Mononuclear cell (primary cell): ENCODE measurements around the gene MEGF6. TPM values are rescaled to one million over a fixed set of nuclear protein-coding genes. Genes with fewer than 3 reads are reported as not detected.
"Not testable (repeated sequence)": the region's sequence is repeated elsewhere in the genome, so short reads cannot be mapped to it uniquely, and the experiment has no call there.

Source experiments
- H3K27me3 ChIP-seq: 2 replicates; pipeline ENCODE4 v1.6.0; 2011; ENCODE audit warnings: low read length, control low read depth; ENCODE audit not compliant: insufficient read depth
- H3K4me1 ChIP-seq: 2 replicates; pipeline ENCODE4 v1.5.1; 2011; ENCODE audit warnings: mild to moderate bottlenecking, low read length, control low read depth; ENCODE audit not compliant: insufficient read depth
- H3K4me3 ChIP-seq: 2 replicates; pipeline ENCODE4 v1.5.1; 2011; ENCODE audit warnings: mild to moderate bottlenecking, low read length, moderate library complexity
- H3K9me3 ChIP-seq: 2 replicates; pipeline ENCODE4 v1.5.1; 2011; ENCODE audit warnings: low read depth, mild to moderate bottlenecking, control low read depth, low read length
- total RNA-seq: library from RNA; depleted of rRNA; stranded (reverse); fragments of >200 nt; gene quantifications from one replicate; pipeline ENCODE4 v1.2.3, GENCODE V29; 2012

The MEGF6 gene
- total RNA-seq, 1 donor: 16.2 TPM

DNA sequence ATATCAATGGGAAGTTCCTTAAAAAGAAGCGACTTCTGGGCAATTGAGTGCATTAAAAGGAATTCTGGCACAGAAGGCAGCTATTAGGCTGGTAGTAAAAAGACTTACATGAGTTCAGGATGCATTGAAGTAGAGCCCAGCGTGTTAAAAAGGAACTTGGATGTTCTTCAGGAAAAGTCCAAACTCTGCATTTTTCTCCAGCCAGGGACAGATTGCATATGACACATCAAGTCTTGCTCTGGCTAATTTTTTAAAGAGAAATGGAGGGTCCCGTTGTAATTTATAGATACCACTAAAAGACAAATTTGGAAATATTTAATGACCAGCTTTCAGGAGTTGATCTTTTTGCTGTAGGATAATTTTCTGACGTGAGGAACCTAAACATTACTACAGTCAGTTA, 14.7 kb upstream of the MEGF6 start:
- Histone ChIP-seq H3K4me1 (peaks cover 29% of the 10 kb centered on the region), H3K9me3 (no peaks in the 10 kb centered on the region), H3K4me3 (no peak overlapping the region), H3K27me3 (no peaks in the 10 kb centered on the region)

DNA sequence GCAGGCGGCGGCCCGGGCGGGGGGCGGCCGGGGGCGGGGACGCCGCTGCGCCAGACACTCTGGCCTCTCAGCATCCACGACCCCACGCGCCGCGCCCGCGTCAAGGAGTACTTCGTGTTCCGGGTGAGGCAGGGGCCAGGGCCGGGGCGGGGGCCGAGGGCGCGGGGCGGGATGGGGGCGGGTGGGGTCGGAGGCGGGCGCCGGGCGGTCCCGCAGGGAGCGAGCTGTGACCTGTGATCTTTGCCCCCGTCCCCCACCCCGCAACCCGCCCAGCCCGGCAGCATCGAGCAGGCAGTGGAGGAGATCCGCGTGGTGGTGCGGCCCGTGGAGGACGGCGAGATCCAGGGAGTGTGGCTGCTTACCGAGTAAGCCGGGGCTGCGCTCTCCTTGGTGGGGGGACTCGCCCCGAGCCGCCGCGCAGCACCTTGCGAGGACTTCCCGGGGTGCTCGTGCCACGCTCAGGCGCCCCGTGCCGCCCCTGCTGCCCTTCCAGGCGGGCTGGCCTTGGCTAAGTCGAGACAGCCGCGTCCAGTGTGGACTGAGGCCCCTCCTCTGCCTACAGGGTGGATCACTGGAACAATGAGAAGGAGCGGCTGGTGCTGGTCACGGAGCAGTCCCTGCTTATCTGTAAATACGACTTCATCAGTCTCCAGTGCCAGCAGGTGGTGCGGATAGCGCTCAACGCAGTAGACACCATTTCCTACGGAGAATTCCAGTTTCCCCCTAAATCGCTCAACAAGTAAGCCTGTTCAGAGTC, 14.0 kb upstream of the MEGF6 start:
- Histone ChIP-seq H3K27me3 (no peaks in the 10 kb centered on the region), H3K4me1 (peaks cover 27% of the 10 kb centered on the region), H3K4me3 (peak overlapping the region; percentile 77), H3K9me3 (no peaks in the 10 kb centered on the region)

DNA sequence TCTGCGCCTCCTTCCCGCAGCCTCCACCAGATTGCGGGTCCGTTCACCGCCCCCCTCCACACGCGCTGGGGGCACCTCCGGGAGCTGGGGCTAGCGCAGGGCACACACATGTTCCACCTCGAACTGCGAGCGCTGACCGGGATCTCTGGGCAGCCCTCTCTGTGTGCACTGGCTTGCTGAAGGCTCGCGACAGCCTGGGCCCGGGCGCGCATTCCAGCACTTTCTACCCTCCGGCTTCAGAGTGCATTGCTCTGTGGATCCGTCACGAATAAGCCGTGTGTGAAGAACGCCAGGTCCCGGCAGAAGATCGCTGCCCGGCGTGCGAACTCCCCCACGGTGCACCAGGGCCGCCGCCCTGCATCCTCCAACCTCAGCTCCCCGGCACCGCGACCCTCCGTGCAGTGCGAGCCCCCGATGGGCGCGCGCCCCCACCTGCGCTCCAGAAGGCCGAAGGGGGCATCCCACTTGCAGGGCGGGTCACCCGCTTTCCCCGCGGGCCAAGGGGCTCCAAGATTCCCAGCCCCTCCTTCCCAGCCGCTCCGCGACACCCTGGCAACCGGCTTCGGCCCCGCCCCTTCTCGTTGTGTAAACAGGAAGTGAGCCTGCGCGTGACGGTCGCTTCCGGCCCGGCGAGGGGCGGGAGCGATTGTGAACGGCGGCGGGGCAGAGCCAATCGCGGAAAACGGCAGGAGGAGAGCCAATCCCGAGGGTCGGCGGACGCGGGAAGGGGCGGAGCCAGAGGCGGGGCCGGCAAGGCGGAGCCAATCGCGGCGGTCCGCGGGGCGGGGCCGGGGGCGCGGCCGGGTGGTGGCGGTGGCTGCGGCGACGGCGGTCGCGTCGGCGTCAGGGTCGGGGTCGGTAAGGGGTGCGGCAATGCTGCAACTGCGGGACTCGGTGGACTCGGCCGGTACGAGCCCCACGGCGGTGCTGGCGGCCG, 13.2 kb upstream of the MEGF6 start, which contains the start of gene TPRG1L:
TSS of gene TPRG1L (plus strand) at position 816 of the 937 bp plus-strand sequence. CDS start at position 874, 58 bp downstream.
- no peaks in the 10 kb centered on the region for H3K27me3 ChIP-seq
- peak within 1 kb of the TSS; percentile 77 for H3K4me3 ChIP-seq
- H3K4me1 ChIP-seq: peaks cover 30% of the 10 kb centered on the region
- H3K9me3 ChIP-seq: no peaks in the 10 kb centered on the region

DNA sequence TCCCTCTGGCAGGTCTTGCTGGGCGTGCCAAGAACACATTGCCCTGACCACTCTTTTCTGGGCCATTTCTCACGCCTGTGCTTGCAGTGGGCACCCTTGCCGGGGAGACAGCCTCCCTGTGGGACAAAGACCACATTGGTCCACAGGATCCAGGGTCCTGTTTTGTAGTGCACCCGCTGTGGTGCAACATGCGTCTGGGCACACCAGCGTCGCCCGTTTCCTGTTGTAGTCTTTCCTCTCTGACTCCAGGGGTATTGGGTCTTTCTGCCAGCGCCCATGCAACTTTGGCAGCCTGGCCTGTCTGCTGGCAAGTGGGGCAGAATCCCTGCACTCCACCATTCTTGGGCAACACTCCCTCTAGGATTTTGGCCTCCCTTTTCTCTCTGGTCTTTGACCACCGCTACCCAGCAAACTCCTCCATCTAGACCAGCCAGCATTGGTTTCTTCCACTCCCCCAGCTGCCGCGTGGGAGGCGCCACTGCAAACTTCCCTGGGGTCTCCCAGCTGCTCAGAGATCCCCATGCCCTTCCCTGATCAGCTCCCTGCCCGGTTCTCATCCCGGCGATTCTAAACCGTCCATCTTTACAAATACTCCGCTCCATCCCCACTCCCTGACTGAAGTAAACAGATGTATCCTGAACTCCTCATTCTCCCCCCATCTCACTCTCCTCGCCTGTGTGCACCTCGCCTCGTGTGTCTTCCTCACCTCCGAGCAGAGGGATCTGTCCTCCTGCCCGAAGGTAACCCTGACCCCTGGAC, 12.3 kb upstream of the MEGF6 start:
- Histone ChIP-seq H3K4me1 (peaks cover 34% of the 10 kb centered on the region), H3K4me3 (peak overlapping the region; percentile 77), H3K27me3 (no peaks in the 10 kb centered on the region), H3K9me3 (no peaks in the 10 kb centered on the region)

DNA sequence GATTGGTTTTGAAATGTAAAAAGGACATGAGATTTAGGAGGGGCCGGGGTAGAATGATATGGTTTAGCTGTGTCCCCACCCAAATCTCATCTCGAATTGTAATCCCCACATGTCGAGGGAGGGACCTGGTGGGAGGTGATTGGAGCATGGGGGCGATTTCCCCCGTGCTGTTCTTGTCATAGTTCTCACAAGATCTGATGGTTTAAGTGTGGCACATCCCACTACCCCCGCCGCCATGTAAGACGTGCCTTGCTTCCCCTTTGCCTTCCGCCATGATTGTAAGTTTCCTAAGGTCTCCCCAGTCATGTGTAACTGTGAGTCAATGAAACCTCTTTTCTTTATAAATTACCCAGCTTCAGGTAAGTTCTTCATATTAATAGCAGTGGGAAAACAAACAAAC, 10.8 kb upstream of the MEGF6 start:
- H3K4me1 ChIP-seq: peaks cover 34% of the 10 kb centered on the region
- H3K4me3 ChIP-seq, H3K9me3 ChIP-seq: not testable (repeated sequence)

DNA sequence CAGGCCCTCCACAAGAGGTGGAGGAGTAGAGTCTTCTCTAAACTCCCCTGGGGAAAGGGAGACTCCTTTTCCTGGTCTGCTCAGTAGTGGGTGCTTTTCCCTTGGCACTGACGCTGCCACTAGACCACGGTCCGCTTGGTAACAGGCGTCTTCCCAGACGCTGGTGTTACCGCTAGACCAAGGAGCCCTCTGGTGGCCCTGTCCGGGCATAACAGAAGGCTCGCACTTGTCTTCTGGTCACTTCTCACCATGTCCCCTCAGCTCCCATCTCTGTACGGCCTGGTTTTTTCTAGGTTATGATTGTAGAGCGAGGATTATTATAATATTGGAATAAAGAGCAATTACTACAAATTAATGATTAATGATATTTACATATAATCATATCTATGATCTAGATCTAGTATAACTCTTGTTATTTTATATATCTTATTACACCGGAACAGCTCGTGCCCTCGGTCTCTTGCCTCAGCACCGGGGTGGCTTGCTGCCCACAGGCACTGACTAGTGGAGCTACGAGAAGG, 9.9 kb upstream of the MEGF6 start:
- H3K4me3 ChIP-seq, H3K9me3 ChIP-seq, H3K27me3 ChIP-seq: not testable (repeated sequence)
- peaks cover 34% of the 10 kb centered on the region for H3K4me1 ChIP-seq

More for the DNA sequence above, 10.8 kb upstream of the MEGF6 start:
- H3K27me3 ChIP-seq: not testable (repeated sequence)

DNA sequence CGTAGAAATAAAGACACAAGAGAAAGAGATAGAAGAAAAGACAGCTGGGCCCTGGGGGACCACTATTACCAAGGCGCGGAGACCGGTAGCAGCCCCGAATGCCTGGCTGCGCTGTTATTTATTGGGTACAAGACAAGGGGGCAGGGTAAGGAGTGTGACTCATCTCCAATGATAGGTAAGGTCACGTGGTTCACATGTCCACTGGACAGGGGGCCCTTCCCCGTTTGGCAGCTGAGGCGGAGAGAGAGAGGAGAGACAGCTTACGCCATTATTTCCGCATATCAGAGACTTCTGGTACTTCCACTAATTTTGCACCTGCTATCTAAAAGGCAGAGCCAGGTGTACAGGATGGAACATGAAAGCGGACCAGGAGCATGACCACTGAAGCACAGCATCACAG, 9.4 kb upstream of the MEGF6 start:
- Histone ChIP-seq H3K9me3 (no peaks in the 10 kb centered on the region), H3K4me3 (no peak overlapping the region), H3K4me1 (peaks cover 29% of the 10 kb centered on the region), H3K27me3 (no peaks in the 10 kb centered on the region)

DNA sequence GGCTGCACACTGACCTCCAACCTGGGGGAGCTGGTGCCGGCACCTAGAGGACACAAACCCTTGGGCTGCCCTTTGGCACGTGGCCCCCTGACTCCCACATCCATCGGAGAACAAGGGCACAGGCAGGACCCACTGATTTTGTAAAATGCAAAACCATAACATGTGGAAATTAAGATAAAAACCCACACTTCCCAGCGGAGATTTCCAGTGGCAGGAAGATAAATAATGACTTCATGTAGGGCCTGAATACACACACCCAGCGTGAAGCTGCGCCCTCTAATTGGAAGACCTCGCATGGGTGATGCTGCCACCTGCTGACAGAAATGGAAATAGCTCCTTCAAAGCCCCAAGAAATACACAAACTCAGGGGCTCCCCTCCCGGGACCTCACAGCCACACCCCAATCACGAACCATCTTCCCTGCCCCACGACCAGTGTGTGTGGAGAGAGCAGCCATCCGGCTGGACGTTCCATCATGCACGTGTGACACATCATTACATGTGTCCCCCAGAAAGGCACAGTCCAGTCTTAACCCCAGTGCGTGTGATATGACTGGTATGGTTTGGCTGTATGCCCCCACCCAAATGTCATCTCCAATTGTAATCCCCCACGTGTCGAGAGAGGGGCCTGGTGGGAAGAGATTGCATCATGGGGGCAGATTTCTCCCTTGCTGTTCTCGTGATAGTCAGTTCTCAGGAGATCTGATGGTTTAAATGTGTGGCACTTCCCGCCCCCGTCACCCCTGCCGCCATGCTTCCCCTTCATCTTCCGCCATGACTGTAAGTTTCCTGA, 7.8 kb upstream of the MEGF6 start:
- Histone ChIP-seq H3K4me1 (peaks cover 23% of the 10 kb centered on the region), H3K4me3 (no peak overlapping the region), H3K9me3 (no peaks in the 10 kb centered on the region), H3K27me3 (no peaks in the 10 kb centered on the region)

DNA sequence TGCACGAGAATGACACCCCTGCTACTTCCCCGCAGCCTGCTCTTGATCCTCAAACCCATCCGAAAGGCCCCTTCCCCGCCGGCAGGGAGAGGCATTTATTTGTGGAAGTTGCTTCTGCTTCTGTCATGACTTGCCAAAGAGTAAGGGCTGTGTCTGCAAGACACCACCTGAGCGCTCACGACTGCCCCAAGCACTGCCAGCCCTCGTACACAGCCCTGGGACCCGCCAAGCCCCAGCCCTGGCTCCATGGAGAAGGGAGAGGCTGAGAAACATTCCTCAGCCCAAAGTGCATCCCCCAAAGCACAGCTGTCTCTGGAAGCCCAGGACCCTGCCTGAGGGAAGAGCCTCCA, 7.2 kb upstream of the MEGF6 start:
- Histone ChIP-seq H3K9me3 (no peaks in the 10 kb centered on the region), H3K4me1 (peaks cover 17% of the 10 kb centered on the region), H3K4me3 (no peak overlapping the region), H3K27me3 (no peaks in the 10 kb centered on the region)

DNA sequence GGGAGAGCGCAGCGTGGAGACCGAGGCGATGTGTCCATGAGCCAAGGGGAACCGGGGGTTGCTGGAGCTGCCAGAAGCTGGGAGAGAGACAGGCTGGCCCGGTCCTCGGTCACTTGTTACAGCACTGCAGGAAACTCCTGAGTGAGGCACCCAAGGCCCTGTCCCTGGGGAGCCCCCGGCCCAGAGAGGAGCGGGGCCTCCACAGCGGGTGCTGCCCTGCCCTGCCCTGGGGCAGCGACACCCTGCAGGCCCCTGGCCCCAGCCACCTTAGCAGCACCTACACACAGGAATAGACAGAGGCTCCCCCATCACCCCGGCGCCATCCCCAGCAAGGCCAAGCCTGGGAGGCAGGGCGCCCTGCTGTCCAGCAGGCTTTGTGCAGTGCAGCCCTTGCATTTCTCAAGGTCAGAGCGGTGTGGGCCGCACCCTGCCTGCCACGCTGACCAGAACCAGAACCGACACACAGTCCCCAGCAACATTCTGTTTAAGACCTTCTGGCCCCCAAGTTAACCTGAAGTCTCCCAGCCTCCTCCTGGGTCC, 6.6 kb upstream of the MEGF6 start:
- Histone ChIP-seq H3K9me3 (no peaks in the 10 kb centered on the region), H3K4me1 (peaks cover 11% of the 10 kb centered on the region), H3K4me3 (no peak overlapping the region), H3K27me3 (no peaks in the 10 kb centered on the region)

DNA sequence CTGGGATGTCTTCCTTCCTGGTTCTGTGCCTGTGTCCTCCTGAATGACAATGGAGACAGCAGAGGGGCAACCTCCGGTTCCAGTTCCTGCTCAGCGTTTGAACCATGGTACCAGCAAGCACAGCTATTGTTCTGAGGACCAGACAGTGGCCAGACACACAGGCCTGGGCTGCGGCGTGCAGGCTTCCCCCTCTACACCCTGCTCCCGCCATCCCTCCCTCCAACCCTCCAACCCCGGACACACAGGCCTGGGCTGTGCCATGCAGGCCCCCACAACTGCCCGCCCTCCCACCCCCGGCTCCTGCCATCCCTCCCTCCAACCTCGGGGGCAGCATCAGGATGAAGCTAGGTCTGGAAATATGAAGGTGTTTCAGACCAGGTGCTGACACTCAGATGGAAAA, 5.6 kb upstream of the MEGF6 start:
- Histone ChIP-seq H3K9me3 (no peaks in the 10 kb centered on the region), H3K4me1 (peaks cover 13% of the 10 kb centered on the region), H3K27me3 (no peaks in the 10 kb centered on the region), H3K4me3 (no peak overlapping the region)

DNA sequence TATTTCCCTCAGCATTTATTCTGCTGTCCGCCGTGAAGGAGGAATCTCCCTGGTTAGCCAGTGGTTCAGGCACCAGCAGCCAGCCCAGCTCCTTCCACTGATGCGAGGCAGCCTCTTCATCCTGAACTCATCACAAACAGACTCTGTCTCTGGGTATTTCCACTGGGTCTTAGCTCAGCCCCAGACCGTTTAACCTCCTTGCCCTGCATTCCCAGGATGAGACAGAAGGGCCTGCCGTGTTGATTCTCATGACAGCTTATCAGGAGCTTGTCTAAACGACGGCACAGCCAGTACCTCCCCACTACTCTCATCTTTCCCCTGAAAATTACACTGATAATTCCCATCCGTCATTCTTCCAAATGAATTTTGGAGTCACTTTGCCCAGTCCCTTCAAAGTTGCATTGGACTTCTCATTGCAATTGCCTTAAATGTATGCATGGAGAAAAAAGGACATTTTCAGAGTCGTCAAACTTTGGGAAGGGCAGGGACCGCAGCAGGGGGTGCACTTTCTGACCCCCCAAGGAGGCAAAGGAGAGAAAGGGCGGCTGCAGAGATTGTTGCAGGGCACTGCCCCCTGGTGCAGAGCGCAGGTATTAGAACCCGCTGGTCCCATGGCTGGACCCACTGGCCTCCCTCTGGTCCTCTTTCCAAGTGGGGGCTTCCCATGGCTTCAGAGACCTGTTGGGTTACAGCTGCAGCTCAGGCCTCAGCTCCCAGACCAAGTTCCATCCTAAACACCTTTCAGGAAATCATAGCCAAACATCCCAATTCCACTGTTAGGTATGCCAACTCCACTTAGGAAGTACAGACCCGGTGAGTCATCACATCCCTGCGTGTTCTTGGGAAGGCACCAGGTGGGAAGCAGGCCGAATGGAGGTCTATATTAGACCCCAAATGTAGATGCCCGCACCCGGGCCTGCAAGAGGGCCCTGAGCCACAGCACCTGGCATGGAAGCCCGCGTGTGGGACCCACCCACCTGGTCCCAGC, 3.7 kb upstream of the MEGF6 start:
- peaks cover 22% of the 10 kb centered on the region for H3K4me1 ChIP-seq
- H3K27me3 ChIP-seq: no peaks in the 10 kb centered on the region
- H3K9me3 ChIP-seq: no peaks in the 10 kb centered on the region
- H3K4me3 ChIP-seq: no peak overlapping the region

DNA sequence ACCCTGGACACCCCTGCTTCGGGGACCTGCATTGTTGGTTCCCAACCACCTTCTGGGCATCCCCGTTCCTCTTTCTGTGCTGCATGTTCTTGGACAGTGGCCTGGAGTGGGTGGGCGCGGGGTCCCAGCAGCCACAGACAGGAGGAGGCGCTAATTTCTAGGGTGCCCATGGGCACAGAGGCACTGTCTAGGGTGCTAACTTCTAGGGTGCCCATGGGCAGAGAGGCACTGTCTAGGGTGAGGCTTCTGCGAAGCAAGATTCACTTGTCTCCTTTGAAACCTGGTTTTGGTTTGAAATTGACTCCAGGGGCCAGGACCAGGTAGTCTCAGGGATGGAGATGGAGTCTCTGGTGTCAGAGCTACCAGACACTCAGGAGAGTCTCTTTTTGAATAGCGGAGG, 815 bp upstream of the MEGF6 start:
- H3K4me1 ChIP-seq: peaks cover 14% of the 10 kb centered on the region
- no peaks in the 10 kb centered on the region for H3K9me3 ChIP-seq
- H3K27me3 ChIP-seq: no peaks in the 10 kb centered on the region
- H3K4me3 ChIP-seq: no peak overlapping the region
